Fibroblast of lung (primary cell): Measurements from ENCODE around the gene PXDN.

ENCODE experiments used
- EZH2 ChIP-seq: IDR thresholded peaks from 2 replicates; pipeline ENCODE4 v1.5.1; 2012; ENCODE audit warnings: low read length, control low read depth, mild to moderate bottlenecking; ENCODE audit errors: missing control alignments
- TF ChIP-seq, protein P1 (sequence below), 2 donors: IDR thresholded peaks in 1 of 2; conservative IDR thresholded peaks in 1 of 2; 1 replicate in 1 of 2; 2 replicates in 1 of 2; pipeline ENCODE4 v1.5.1; 2011 to 2012; ENCODE audit warnings: low read length in 2 of 2, control low read depth in 1 of 2, inconsistent platforms in 1 of 2, low read depth in 1 of 2, mild to moderate bottlenecking in 1 of 2

DNA sequence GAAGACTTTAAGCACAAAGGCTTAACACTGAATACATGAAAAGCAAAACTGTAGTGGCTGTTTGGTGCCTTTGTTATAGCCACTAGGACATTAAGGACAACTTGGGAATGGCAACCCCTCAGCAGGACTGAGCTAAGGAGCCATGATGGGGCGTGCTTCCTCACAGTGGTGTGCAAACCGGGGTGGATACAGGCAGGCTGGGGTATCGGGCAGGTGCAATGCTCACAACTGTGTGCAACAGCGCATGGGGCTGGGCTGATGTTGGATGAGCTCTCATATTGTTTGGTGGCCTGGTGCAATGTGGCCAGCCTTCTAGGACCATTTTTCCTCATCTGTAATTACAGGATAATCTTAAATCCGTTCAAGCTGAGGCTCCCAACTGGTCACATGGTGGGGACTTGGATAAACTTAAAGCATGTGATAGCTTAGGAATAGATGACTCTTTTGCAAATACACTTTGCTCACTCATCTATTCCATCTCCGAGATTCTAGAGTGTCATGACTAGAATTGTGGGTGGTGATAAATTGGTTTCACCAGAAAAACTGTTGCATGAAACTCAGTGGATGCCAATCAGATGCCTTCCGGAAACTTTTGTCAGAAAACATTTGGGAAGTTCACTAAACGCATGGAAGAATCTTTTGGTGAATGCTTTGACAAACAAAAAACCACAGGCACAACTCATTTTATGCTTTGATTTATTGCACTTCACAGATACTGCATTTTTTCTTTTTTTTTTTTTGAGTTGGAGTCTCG lies 116.5 kb downstream of the PXDN start:
- TF ChIP-seq, protein P1, sequence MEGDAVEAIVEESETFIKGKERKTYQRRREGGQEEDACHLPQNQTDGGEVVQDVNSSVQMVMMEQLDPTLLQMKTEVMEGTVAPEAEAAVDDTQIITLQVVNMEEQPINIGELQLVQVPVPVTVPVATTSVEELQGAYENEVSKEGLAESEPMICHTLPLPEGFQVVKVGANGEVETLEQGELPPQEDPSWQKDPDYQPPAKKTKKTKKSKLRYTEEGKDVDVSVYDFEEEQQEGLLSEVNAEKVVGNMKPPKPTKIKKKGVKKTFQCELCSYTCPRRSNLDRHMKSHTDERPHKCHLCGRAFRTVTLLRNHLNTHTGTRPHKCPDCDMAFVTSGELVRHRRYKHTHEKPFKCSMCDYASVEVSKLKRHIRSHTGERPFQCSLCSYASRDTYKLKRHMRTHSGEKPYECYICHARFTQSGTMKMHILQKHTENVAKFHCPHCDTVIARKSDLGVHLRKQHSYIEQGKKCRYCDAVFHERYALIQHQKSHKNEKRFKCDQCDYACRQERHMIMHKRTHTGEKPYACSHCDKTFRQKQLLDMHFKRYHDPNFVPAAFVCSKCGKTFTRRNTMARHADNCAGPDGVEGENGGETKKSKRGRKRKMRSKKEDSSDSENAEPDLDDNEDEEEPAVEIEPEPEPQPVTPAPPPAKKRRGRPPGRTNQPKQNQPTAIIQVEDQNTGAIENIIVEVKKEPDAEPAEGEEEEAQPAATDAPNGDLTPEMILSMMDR (conservative IDR thresholded peaks at IDR 0.05 in 1 of 2, IDR thresholded peaks at IDR 0.05 in 1 of 2; ENCODE audit: low read depth in 1 of 2, low read length in 2 of 2), result no peak
- no peak for TF ChIP-seq EZH2
